ENCODE measurements around the gene DLG1.

GRCh38 chr3:197241173-197241572, 57.2 kb downstream of the DLG1 start:
- no peak for TF ChIP-seq CTCF (IDR thresholded peaks at IDR 0.05)
- TF ChIP-seq POLR2AphosphoS5 (IDR thresholded peaks at IDR 0.05) = no peak
- TF ChIP-seq POLR2A (IDR thresholded peaks at IDR 0.05) = no peak
